Left lobe of liver (tissue), 2 donors: ENCODE data around the gene LIME1. TPM values are rescaled to one million over a fixed set of nuclear protein-coding genes. Genes with fewer than 3 reads are reported as not detected.

ENCODE experiments used
- ATAC-seq: fragments of 200-7000 bp; cut with Tn5 transposase; one replicate; pipeline ENCODE4 v1.9.1; 2020; ENCODE audit warnings: mild to moderate bottlenecking, moderate library complexity
- DNase-seq: peaks from one replicate; pipeline ENCODE4 v3.0.0-alpha.2; 2020; ENCODE audit warnings: low spot score
- total RNA-seq: library from RNA; stranded (reverse); gene quantifications from one replicate; pipeline ENCODE4 v1.2.1, GENCODE V29; 2021
- donor health status: DM: no; HTN: no; CAD: no; lungs with moderate emphysema.
- donor health status: DM: no; HTN: yes; CAD: no.

LIME1 gene
- total RNA-seq, 1 donor from 2014 or later: 122 TPM

- peak; percentile 0 for ATAC-seq
- DNase-seq: peak; percentile 67
Measured at GRCh38 chr20:63736893-63737694, 630 bp downstream of the LIME1 start.

- ATAC-seq: no peak
- no peak for DNase-seq
Measured at GRCh38 chr20:63737695-63737944, 1.2 kb downstream of the LIME1 start.

- peak; percentile 96 for DNase-seq
Measured at GRCh38 chr20:63737945-63738686, 1.7 kb downstream of the LIME1 start.

GRCh38 chr20:63738687-63739129 lies 2.2 kb downstream of the LIME1 start:
- ATAC-seq (peak; percentile 3), DNase-seq (peak; percentile 78)

More at GRCh38 chr20:63737945-63738686, 1.7 kb downstream of the LIME1 start:
- ATAC-seq: peak; percentile 26

- DNase-seq (peak; percentile 97), ATAC-seq (peak; percentile 34)
Measured at GRCh38 chr20:63739130-63740069, 2.9 kb downstream of the LIME1 start, which contains the start of gene SLC2A4RG. Gene SLC2A4RG (plus strand): TSS chr20:63739776. CDS start chr20:63739913, 137 bp downstream.

GRCh38 chr20:63740070-63740626 lies 3.7 kb downstream of the LIME1 start:
- ATAC-seq (peak; percentile 5), DNase-seq (peak; percentile 79)

- peak; percentile 98 for DNase-seq
Measured at GRCh38 chr20:63740627-63741353, 4.3 kb downstream of the LIME1 start.

GRCh38 chr20:63741354-63741675 lies 4.9 kb downstream of the LIME1 start:
- no peak for DNase-seq
- no peak for ATAC-seq

More at GRCh38 chr20:63740627-63741353, 4.3 kb downstream of the LIME1 start:
- peak; percentile 48 for ATAC-seq

- ATAC-seq: no peak
- peak; percentile 53 for DNase-seq
Measured at GRCh38 chr20:63741676-63742380, 5.4 kb downstream of the LIME1 start.

- no peak for ATAC-seq
- no peak for DNase-seq
Measured at GRCh38 chr20:63742381-63743024, 6.0 kb downstream of the LIME1 start.

- DNase-seq (no peak), ATAC-seq (no peak)
Measured at GRCh38 chr20:63743210-63743970, 6.9 kb downstream of the LIME1 start.

- DNase-seq (no peak), ATAC-seq (no peak)
Measured at GRCh38 chr20:63744158-63744557, 7.7 kb downstream of the LIME1 start.

- DNase-seq (no peak), ATAC-seq (no peak)
Measured at GRCh38 chr20:63744574-63745423, 8.3 kb downstream of the LIME1 start.

- ATAC-seq (no peak), DNase-seq (no peak)
Measured at GRCh38 chr20:63745424-63745805, 9.0 kb downstream of the LIME1 start.

GRCh38 chr20:63745961-63746731 lies 9.7 kb downstream of the LIME1 start:
- ATAC-seq: peak; percentile 13
- no peak for DNase-seq

GRCh38 chr20:63746751-63747315 lies 10.4 kb downstream of the LIME1 start:
- DNase-seq: no peak

More at GRCh38 chr20:63746751-63747315, 10.4 kb downstream of the LIME1 start:
- ATAC-seq: no peak
